Lower lobe of right lung (tissue), 2 donors: ENCODE data around the gene ZNF670. TPM values are rescaled to one million over a fixed set of nuclear protein-coding genes. Genes with fewer than 3 reads are reported as not detected.

ENCODE experiments used
- ATAC-seq, 2 donors: fragments of 200-7000 bp; cut with Tn5 transposase; one replicate each; pipeline ENCODE4 v1.9.1; 2020 to 2022; ENCODE audit warnings: mild to moderate bottlenecking in 2 of 2, moderate library complexity in 2 of 2
- DNase-seq: peaks from one replicate; pipeline ENCODE4 v3.0.0-alpha.2; 2020
- H3K27ac ChIP-seq: fragments of 200-600 bp; one replicate; pipeline ENCODE4 v1.8.0; 2022
- H3K27me3 ChIP-seq: fragments of 200-600 bp; one replicate; pipeline ENCODE4 v1.8.0; 2022; ENCODE audit warnings: low read depth
- H3K36me3 ChIP-seq: fragments of 200-600 bp; one replicate; pipeline ENCODE4 v1.8.0; 2022; ENCODE audit warnings: mild to moderate bottlenecking
- H3K4me1 ChIP-seq: fragments of 200-600 bp; one replicate; pipeline ENCODE4 v1.8.0; 2022
- H3K4me3 ChIP-seq: fragments of 200-600 bp; one replicate; pipeline ENCODE4 v1.8.0; 2022; ENCODE audit warnings: mild to moderate bottlenecking
- H3K9me3 ChIP-seq: fragments of 200-600 bp; one replicate; pipeline ENCODE4 v1.8.0; 2022
- CTCF ChIP-seq: fragments of 200-600 bp; IDR thresholded peaks from one replicate; pipeline ENCODE4 v1.8.0; 2022; ENCODE audit warnings: antibody characterized with exemption, mild to moderate bottlenecking
- intact Hi-C: fragments of 100-400 bp; cut with DNase I; formaldehyde crosslinking; loops from one replicate; pipeline ENCODE4 v1.11.0; 2022
- total RNA-seq: library from RNA; stranded (reverse); fragmentation: NEBNext Ultra II Directional; extraction: Animal tissue kit (Norgen Biotek cat#: 25700); gene quantifications from one replicate; pipeline ENCODE4 v1.2.1, GENCODE V29; 2021
- donor health status: DM: no; HTN: yes; CAD: no; lungs with severe emphysema.

ZNF670 gene
- total RNA-seq, 1 donor from 2014 or later, result 3.2 TPM

GRCh38 chr1:247113094-247113497, 34.5 kb upstream of the ZNF670 start:
- no peak for TF ChIP-seq CTCF
- H3K36me3 ChIP-seq, result no peaks in the 10 kb centered on the region
- no peak overlapping the region for H3K4me3 ChIP-seq
- no peaks in the 10 kb centered on the region for H3K9me3 ChIP-seq
- ATAC-seq (peak in 1 of 2 donors; percentile 11), DNase-seq (no peak)
- H3K27me3 ChIP-seq, result no peaks in the 10 kb centered on the region
- peaks cover 15% of the 10 kb centered on the region for H3K4me1 ChIP-seq
- H3K27ac ChIP-seq, result no peak overlapping the region
- intact Hi-C loops, result no loop called here

- H3K4me3 ChIP-seq, result peak overlapping the region; percentile 61
- DNase-seq (no peak), ATAC-seq (no peak)
- no peaks in the 10 kb centered on the region for H3K36me3 ChIP-seq
- H3K27ac ChIP-seq, result peak overlapping the region; percentile 85
- H3K27me3 ChIP-seq, result no peaks in the 10 kb centered on the region
- intact Hi-C loops, result no loop called here
- TF ChIP-seq CTCF, result no peak
- no peaks in the 10 kb centered on the region for H3K9me3 ChIP-seq
- peaks cover 15% of the 10 kb centered on the region for H3K4me1 ChIP-seq
Observed at GRCh38 chr1:247112479-247112781, 33.8 kb upstream of the ZNF670 start.

GRCh38 chr1:247111700-247112478, 33.3 kb upstream of the ZNF670 start:
- no peaks in the 10 kb centered on the region for H3K27me3 ChIP-seq
- no peaks in the 10 kb centered on the region for H3K36me3 ChIP-seq
- peak overlapping the region; percentile 61 for H3K4me3 ChIP-seq
- peak; percentile 85 for DNase-seq
- TF ChIP-seq CTCF, result no peak
- intact Hi-C loops, result no loop called here
- peak overlapping the region; percentile 85 for H3K27ac ChIP-seq
- peaks cover 15% of the 10 kb centered on the region for H3K4me1 ChIP-seq
- no peaks in the 10 kb centered on the region for H3K9me3 ChIP-seq
- ATAC-seq, result peak; percentile 95

GRCh38 chr1:247111259-247111699, 32.7 kb upstream of the ZNF670 start:
- Histone ChIP-seq H3K27me3 (no peaks in the 10 kb centered on the region), H3K4me3 (peak overlapping the region; percentile 61), H3K4me1 (peaks cover 15% of the 10 kb centered on the region), H3K36me3 (no peaks in the 10 kb centered on the region), H3K9me3 (no peaks in the 10 kb centered on the region), H3K27ac (peak overlapping the region; percentile 85)
- DNase-seq (no peak), ATAC-seq (peak; percentile 51 to 59)
- intact Hi-C loops, result no loop called here
- no peak for TF ChIP-seq CTCF

GRCh38 chr1:247110627-247111258, 32.1 kb upstream of the ZNF670 start:
- H3K4me1 ChIP-seq, result peaks cover 15% of the 10 kb centered on the region
- no peaks in the 10 kb centered on the region for H3K9me3 ChIP-seq
- peak overlapping the region; percentile 85 for H3K27ac ChIP-seq
- TF ChIP-seq CTCF, result no peak
- H3K36me3 ChIP-seq, result no peaks in the 10 kb centered on the region
- no peaks in the 10 kb centered on the region for H3K27me3 ChIP-seq
- no peak for DNase-seq
- peak overlapping the region; percentile 61 for H3K4me3 ChIP-seq
- intact Hi-C loops, result no loop called here
- ATAC-seq, result no peak
